Endothelial cell of umbilical vein (primary cell): ENCODE data around the gene WDR74. TPM values are rescaled to one million over a fixed set of nuclear protein-coding genes. Genes with fewer than 3 reads are reported as not detected.

Experiments
- BruUV-seq: library from RNA; stranded (reverse); fragments of 400-500 nt; replicated peaks from 2 replicates; lab custom pipeline; 2021; lab: Mats Ljungman, UMichigan
- CTCF ChIA-PET: fragments of 300-600, 350-600 bp; sonication (Branson Sonifier 250); formaldehyde crosslinking; loops from one replicate; lab custom pipeline; 2021; ENCODE audit warnings: antibody characterized with exemption, inconsistent platforms; lab: Charles Lee
- POLR2A ChIA-PET: fragments of 300-600, 350-600 bp; sonication (Branson Sonifier 250); formaldehyde crosslinking; loops from one replicate; lab custom pipeline; 2021; ENCODE audit warnings: antibody characterized with exemption, inconsistent platforms; lab: Charles Lee
- DNase-seq: peaks from one replicate; pipeline ENCODE4 v3.0.0-alpha.2; 2011; ENCODE audit warnings: low read depth, low spot score
- FAIRE-seq: peaks from 2 replicates; lab custom pipeline; 2011; peaks lifted over from hg19 to GRCh38; lab: Jason Lieb, UNC
- H2AFZ ChIP-seq: 2 replicates; pipeline ENCODE4 v1.6.0; 2012; ENCODE audit warnings: low read depth, low read length, control low read depth, inconsistent platforms
- H3K27ac ChIP-seq: 2 replicates; pipeline ENCODE4 v1.5.1; 2011; ENCODE audit warnings: low read depth, mild to moderate bottlenecking, control low read depth, low read length, moderate library complexity; ENCODE audit not compliant: insufficient read depth
- H3K27me3 ChIP-seq, 2 experiments: 2 replicates each; pipeline versions ENCODE4 v1.6.0 to v1.6.1; 2011; ENCODE audit warnings: low read length in 2 of 2, mixed read lengths in 1 of 2; ENCODE audit not compliant: control insufficient read depth in 2 of 2, insufficient read depth in 2 of 2
- H3K36me3 ChIP-seq, 2 experiments: 2 replicates in 1 of 2; 3 replicates in 1 of 2; pipeline ENCODE4 v1.5.1; 2011; ENCODE audit warnings: low read length in 2 of 2, mild to moderate bottlenecking in 1 of 2, moderate library complexity in 1 of 2; ENCODE audit not compliant: control insufficient read depth in 2 of 2, insufficient read depth in 2 of 2; ENCODE audit errors: extremely low read depth in 1 of 2
- H3K4me1 ChIP-seq: 3 replicates; pipeline ENCODE4 v1.5.1; 2011; ENCODE audit warnings: mild to moderate bottlenecking, low read length; ENCODE audit not compliant: control insufficient read depth, insufficient read depth; ENCODE audit errors: extremely low read depth
- H3K4me2 ChIP-seq: 2 replicates; pipeline ENCODE4 v1.6.1; 2011; ENCODE audit warnings: low read length, control low read depth, mixed read lengths; ENCODE audit not compliant: insufficient read depth
- H3K4me3 ChIP-seq, 3 experiments: fragments of 200-600 bp in 1 of 3; sonication (generic), shearing (Covaris generic) in 1 of 3; replicated peaks in 1 of 3; 2 replicates each; pipeline ENCODE4 v1.5.1; 2011 to 2016; ENCODE audit warnings: control low read depth in 3 of 3, low read length in 3 of 3, mild to moderate bottlenecking in 2 of 3, inconsistent platforms in 1 of 3, low read depth in 1 of 3, moderate library complexity in 1 of 3; ENCODE audit not compliant: insufficient read depth in 1 of 3
- H3K79me2 ChIP-seq: 2 replicates; pipeline ENCODE4 v1.6.0; 2012; ENCODE audit warnings: low read length, inconsistent platforms; ENCODE audit not compliant: control insufficient read depth, insufficient read depth
- H3K9ac ChIP-seq: replicated peaks from 2 replicates; pipeline ENCODE3; 2011; ENCODE audit warnings: low read length, control low read depth; ENCODE audit not compliant: insufficient read depth; ENCODE audit errors: extremely low read depth
- H3K9me1 ChIP-seq: replicated peaks from 3 replicates; pipeline ENCODE4 v1.6.0; 2011; ENCODE audit warnings: mild to moderate bottlenecking, low read length; ENCODE audit not compliant: control insufficient read depth, insufficient read depth; ENCODE audit errors: extremely low read depth
- H3K9me3 ChIP-seq: replicated peaks from 2 replicates; pipeline ENCODE4 v1.5.1; 2012; ENCODE audit warnings: low read length, inconsistent platforms; ENCODE audit not compliant: control insufficient read depth, insufficient read depth
- H4K20me1 ChIP-seq: replicated peaks from 2 replicates; pipeline ENCODE3; 2011; ENCODE audit warnings: mild to moderate bottlenecking, low read length; ENCODE audit not compliant: control insufficient read depth, insufficient read depth; ENCODE audit errors: extremely low read depth
- EZH2 ChIP-seq: IDR thresholded peaks from 2 replicates; pipeline ENCODE4 v1.6.1; 2012; ENCODE audit warnings: borderline replicate concordance, low read depth, mild to moderate bottlenecking, moderate library complexity, low read length, inconsistent platforms; ENCODE audit not compliant: severe bottlenecking
- FOS ChIP-seq: IDR thresholded peaks from 2 replicates; pipeline ENCODE4 v1.6.1; 2011; ENCODE audit warnings: mild to moderate bottlenecking, low read length, moderate library complexity, borderline replicate concordance; ENCODE audit not compliant: insufficient read depth
- GATA2 ChIP-seq: IDR thresholded peaks from 2 replicates; pipeline ENCODE4 v1.7.0; 2011; ENCODE audit warnings: low read depth, mild to moderate bottlenecking, moderate library complexity, mixed read lengths, low read length; ENCODE audit not compliant: insufficient read length, insufficient read depth
- JUN ChIP-seq: IDR thresholded peaks from 2 replicates; pipeline ENCODE4 v1.6.1; 2011; ENCODE audit warnings: borderline replicate concordance, low read depth; ENCODE audit not compliant: insufficient read length, insufficient read depth
- MAX ChIP-seq: IDR thresholded peaks from 2 replicates; pipeline ENCODE4 v1.6.1; 2011; ENCODE audit not compliant: insufficient read depth, insufficient read length
- MYC ChIP-seq: IDR thresholded peaks from one replicate; pipeline ENCODE4 v1.6.1; 2011; ENCODE audit warnings: mild to moderate bottlenecking, low read depth, low read length
- POLR2A ChIP-seq: IDR thresholded peaks from 2 replicates; pipeline ENCODE4 v1.6.1; 2012; ENCODE audit warnings: low read depth, mild to moderate bottlenecking, control low read depth, low read length
- POLR2AphosphoS5 ChIP-seq: IDR thresholded peaks from 2 replicates; pipeline ENCODE4 v1.6.1; 2012; ENCODE audit warnings: low read depth, mild to moderate bottlenecking, control low read depth, low read length, moderate library complexity; ENCODE audit not compliant: insufficient read depth
- dilution Hi-C: fragments of 300-500 bp; cut with MboI; formaldehyde crosslinking; loops from one replicate; pipeline ENCODE4 v1.15.0; 2019; ENCODE audit warnings: low sequenced_read_pairs; ENCODE audit not compliant: extremely low pct_ligation_motif_present
- intact Hi-C: fragments of 100-400 bp; cut with micrococcal nuclease; formaldehyde crosslinking; loops from one replicate; pipeline ENCODE4 v1.10.0; 2022
- polyA plus RNA-seq, 4 experiments: library from polyadenylated mRNA; depleted of rRNA in 3 of 4; stranded (reverse) in 3 of 4; unstranded in 1 of 4; fragments of >200 nt; gene quantifications; 2 replicates each; pipeline versions ENCODE4 v1.2.1 to v1.2.3, GENCODE V29; 2011 to 2012; ENCODE audit warnings: missing spikeins in 1 of 4
- total RNA-seq: library from RNA; stranded (reverse); gene quantifications from 2 replicates; pipeline ENCODE4 v1.2.3, GENCODE V29; 2021
- TF ChIP-seq, protein P1 (sequence below), 2 donors: IDR thresholded peaks; 1 replicate in 1 of 2; 2 replicates in 1 of 2; pipeline ENCODE4 v1.5.1; 2011; ENCODE audit warnings: low read length in 2 of 2, mild to moderate bottlenecking in 2 of 2, moderate library complexity in 2 of 2, control low read depth in 1 of 2, inconsistent platforms in 1 of 2, low read depth in 1 of 2; ENCODE audit not compliant: insufficient read depth in 1 of 2; ENCODE audit errors: extremely low read depth in 1 of 2

Gene WDR74
- total and polyA plus RNA-seq, 2 donors (not counting 3 experiments of a cell fraction or from before 2014, with no cell fraction given) = 44.7 to 51.7 TPM

GRCh38 chr11:62816557-62816956, 22.8 kb downstream of the WDR74 start:
- intact Hi-C loops = no loop called here
- Histone ChIP-seq H3K27ac (no peak overlapping the region), H3K4me3 (no peak overlapping the region), H3K4me1 (no peaks in the 10 kb centered on the region), H3K9ac (no peak overlapping the region), H3K36me3 (peaks cover 6 to 11% of the 10 kb centered on the region in 2 experiments), H4K20me1 (no peaks in the 10 kb centered on the region), H2AFZ (no peak overlapping the region), H3K9me3 (no peaks in the 10 kb centered on the region), H3K79me2 (no peaks in the 10 kb centered on the region), H3K9me1 (no peaks in the 10 kb centered on the region), H3K4me2 (no peak overlapping the region), H3K27me3 (no peaks in the 10 kb centered on the region)
- BruUV-seq = no TSS peak
- DNase-seq (no peak), FAIRE-seq (no peak)
- ChIA-PET CTCF (interaction anchor here (0.8 to 1.8 kb wide), 3 partner anchors 8 to 45 kb away, joined by 3 to 10 read pairs (median 3); no protein-coding TSS in a partner anchor), POLR2A (interaction anchor here (0.6 to 1.5 kb wide), 6 partner anchors 9 to 34 kb away, joined by 3 to 9 read pairs (median 4); partner anchors contain the start of gene STX5)
- TF ChIP-seq MAX = no peak
- TF ChIP-seq FOS = no peak
- TF ChIP-seq POLR2AphosphoS5 = no peak
- no peak for TF ChIP-seq JUN
- no peak for TF ChIP-seq POLR2A
- no peak for TF ChIP-seq GATA2
- no peak for TF ChIP-seq EZH2
- TF ChIP-seq MYC = no peak
- TF ChIP-seq, protein P1, sequence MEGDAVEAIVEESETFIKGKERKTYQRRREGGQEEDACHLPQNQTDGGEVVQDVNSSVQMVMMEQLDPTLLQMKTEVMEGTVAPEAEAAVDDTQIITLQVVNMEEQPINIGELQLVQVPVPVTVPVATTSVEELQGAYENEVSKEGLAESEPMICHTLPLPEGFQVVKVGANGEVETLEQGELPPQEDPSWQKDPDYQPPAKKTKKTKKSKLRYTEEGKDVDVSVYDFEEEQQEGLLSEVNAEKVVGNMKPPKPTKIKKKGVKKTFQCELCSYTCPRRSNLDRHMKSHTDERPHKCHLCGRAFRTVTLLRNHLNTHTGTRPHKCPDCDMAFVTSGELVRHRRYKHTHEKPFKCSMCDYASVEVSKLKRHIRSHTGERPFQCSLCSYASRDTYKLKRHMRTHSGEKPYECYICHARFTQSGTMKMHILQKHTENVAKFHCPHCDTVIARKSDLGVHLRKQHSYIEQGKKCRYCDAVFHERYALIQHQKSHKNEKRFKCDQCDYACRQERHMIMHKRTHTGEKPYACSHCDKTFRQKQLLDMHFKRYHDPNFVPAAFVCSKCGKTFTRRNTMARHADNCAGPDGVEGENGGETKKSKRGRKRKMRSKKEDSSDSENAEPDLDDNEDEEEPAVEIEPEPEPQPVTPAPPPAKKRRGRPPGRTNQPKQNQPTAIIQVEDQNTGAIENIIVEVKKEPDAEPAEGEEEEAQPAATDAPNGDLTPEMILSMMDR (IDR thresholded peaks at IDR 0.05; ENCODE audit: extremely low read depth in 1 of 2, insufficient read depth in 1 of 2, low read depth in 1 of 2, low read length in 2 of 2) = no peak
- dilution Hi-C loops = no loop called here
